NCI-H510A (cell line): ENCODE measurements around the gene RPTOR.

Experiments
- DNase-seq: peaks from one replicate; lab custom pipeline; 2025; lab: John Stamatoyannopoulos, UW

The RPTOR gene

GRCh38 chr17:80832888-80833583 lies 288.4 kb downstream of the RPTOR start:
- peak; percentile 95 for DNase-seq

- DNase-seq, result no peak
These were observed 289.6 kb downstream of the RPTOR start for GRCh38 chr17:80833952-80834892.

GRCh38 chr17:80834893-80835275 lies 290.2 kb downstream of the RPTOR start:
- DNase-seq, result no peak

- no peak for DNase-seq
These were observed 291.4 kb downstream of the RPTOR start for GRCh38 chr17:80835816-80836657.

GRCh38 chr17:80836658-80836965 lies 292.0 kb downstream of the RPTOR start:
- DNase-seq, result no peak

- no peak for DNase-seq
These were observed 292.4 kb downstream of the RPTOR start for GRCh38 chr17:80836971-80837481.

- no peak for DNase-seq
These were observed 293.1 kb downstream of the RPTOR start for GRCh38 chr17:80837711-80838110.

GRCh38 chr17:80838311-80839025 lies 293.8 kb downstream of the RPTOR start:
- DNase-seq, result no peak

GRCh38 chr17:80839026-80839345 lies 294.3 kb downstream of the RPTOR start:
- DNase-seq, result no peak

GRCh38 chr17:80839511-80839941 lies 294.9 kb downstream of the RPTOR start:
- DNase-seq, result no peak

- DNase-seq, result no peak
These were observed 295.3 kb downstream of the RPTOR start for GRCh38 chr17:80839970-80840369.

GRCh38 chr17:80842456-80843013 lies 297.9 kb downstream of the RPTOR start:
- no peak for DNase-seq

- no peak for DNase-seq
These were observed 299.1 kb downstream of the RPTOR start for GRCh38 chr17:80843741-80844156.

- DNase-seq, result no peak
These were observed 299.9 kb downstream of the RPTOR start for GRCh38 chr17:80844418-80844990.

GRCh38 chr17:80845069-80845862 lies 300.6 kb downstream of the RPTOR start:
- DNase-seq, result no peak

- DNase-seq, result peak; percentile 18
These were observed 301.4 kb downstream of the RPTOR start for GRCh38 chr17:80845863-80846671.

GRCh38 chr17:80846932-80847331 lies 302.3 kb downstream of the RPTOR start:
- DNase-seq, result no peak

GRCh38 chr17:80847496-80848230 lies 303.0 kb downstream of the RPTOR start:
- DNase-seq, result no peak
